ENCODE measurements around the gene PXDN.

The PXDN gene

DNA sequence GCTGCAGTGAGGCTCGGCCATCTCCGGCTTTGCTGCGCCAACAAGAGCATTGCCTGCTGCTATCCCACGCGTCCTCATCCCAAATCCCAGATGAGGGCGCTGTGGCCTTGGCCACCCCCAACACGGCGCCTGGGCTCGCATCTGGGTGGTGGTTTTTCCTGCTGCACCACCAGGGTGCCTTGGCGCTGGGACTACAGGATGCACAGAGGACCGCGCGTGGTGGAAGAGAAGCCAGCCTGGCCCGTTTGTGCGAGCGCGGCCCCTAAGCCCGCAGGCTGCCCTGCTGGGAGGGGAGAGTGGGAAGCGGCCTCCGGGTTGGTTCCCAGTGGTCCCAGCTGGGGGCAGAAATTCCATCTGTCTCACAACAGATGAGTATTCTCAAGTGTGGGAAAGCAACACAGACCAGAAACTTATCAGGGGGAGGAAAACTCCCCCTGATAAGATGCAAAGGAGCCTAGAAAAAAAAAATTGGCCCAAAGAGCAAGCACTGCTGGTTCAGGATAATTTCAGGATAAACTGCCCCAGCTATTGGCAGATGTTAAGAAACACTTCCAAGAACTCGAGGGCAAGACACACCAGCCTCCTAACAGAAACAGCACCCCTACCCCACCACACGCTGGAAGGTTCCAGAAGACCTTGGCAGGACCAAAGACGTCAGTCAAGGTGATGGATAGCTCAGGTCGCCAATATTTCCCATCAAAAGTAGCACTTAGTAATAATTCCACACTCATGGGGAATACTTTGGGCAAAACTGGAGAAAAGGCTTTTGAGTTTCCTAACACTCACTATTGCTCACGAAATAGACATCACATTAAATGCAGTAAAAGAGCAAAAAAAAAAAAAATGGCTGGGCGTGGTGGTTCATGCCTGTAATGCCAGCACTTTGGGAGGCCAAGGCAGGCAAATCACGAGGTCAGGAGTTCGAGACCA, 152.1 kb downstream of the PXDN start:
- Mint-ChIP-seq H3K27ac (peak overlapping the region; percentile 71 to 74 (median 73)), H3K9me3 (no peaks in the 10 kb centered on the region), H3K36me3 (ENCODE audit: low read depth) (no peaks in the 10 kb centered on the region), H3K4me1 (peaks cover 34% of the 10 kb centered on the region), H3K4me3 (peak overlapping the region in 2 of 3 experiments; percentile 19 to 22), H3K27me3 (ENCODE audit: low read depth) (no peaks in the 10 kb centered on the region)
- TF ChIP-seq, protein P1, sequence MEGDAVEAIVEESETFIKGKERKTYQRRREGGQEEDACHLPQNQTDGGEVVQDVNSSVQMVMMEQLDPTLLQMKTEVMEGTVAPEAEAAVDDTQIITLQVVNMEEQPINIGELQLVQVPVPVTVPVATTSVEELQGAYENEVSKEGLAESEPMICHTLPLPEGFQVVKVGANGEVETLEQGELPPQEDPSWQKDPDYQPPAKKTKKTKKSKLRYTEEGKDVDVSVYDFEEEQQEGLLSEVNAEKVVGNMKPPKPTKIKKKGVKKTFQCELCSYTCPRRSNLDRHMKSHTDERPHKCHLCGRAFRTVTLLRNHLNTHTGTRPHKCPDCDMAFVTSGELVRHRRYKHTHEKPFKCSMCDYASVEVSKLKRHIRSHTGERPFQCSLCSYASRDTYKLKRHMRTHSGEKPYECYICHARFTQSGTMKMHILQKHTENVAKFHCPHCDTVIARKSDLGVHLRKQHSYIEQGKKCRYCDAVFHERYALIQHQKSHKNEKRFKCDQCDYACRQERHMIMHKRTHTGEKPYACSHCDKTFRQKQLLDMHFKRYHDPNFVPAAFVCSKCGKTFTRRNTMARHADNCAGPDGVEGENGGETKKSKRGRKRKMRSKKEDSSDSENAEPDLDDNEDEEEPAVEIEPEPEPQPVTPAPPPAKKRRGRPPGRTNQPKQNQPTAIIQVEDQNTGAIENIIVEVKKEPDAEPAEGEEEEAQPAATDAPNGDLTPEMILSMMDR (IDR thresholded peaks at IDR 0.05; ENCODE audit: unreplicated experiment in 3 of 3): peak; percentile 59 to 69 (median 68)

DNA sequence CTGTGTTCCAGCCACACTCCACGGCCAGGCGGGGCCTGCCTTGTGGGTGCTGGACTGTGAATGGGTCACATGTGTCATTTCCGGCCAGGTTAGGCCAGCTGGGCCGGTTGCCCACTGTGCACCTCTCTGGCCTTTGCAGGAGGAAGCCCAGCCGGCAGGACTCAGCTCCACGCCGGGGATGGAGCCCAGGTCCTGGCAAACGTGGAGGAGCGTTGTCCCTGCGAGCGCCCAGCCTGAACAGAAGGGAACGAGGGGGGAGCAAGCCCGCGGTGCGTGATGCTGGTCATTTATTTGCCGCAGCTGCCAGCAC, 152.9 kb downstream of the PXDN start:
- Mint-ChIP-seq H3K27me3 (ENCODE audit: low read depth) (no peaks in the 10 kb centered on the region), H3K27ac (peak overlapping the region; percentile 63 to 81 (median 66)), H3K36me3 (ENCODE audit: low read depth) (no peaks in the 10 kb centered on the region), H3K4me3 (no peak overlapping the region), H3K9me3 (no peaks in the 10 kb centered on the region), H3K4me1 (peaks cover 34% of the 10 kb centered on the region)
- TF ChIP-seq, protein P1 (IDR thresholded peaks at IDR 0.05; ENCODE audit: unreplicated experiment in 3 of 3): no peak

DNA sequence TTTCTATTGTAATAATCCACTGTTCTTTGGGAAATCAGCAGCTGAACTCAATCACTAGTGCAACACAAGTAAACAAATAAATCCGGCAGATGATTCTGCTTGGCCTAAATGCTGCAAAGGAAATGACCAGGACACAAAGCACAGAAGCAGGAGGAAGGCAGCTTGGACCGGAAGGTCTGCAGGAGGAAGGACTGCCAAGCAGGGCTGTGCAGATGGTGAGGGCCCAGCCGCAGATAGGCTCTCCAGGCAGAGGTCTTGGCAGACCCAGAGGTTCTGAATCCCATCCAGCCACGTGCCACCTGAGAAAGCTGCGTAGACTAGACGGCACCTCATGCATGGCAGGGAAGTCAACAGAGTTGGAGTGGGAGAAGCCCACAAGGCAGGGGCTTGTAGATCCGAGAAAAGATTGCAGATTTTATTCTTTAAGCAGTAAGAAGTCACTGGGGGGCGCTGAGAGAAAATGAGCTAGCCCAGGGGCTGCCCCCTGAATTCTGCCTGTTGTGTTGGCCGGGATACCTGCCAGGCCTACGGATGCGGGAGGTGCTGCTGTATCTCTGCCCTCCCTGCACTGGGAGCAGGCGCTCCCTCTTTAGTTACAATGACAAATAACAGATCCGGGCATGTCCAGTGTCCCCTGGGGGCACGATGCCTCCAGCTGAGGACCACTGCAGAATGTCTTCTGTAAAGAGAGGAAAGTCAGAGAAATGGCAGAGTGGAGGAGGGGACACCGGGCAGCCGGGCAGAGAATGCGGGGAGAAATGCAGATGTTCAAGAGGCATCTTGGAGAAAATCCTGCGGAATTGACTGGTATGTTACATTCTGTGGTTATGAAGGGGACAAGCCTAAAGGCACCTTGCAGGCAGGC, 153.5 kb downstream of the PXDN start:
- TF ChIP-seq, protein P1 (IDR thresholded peaks at IDR 0.05; ENCODE audit: unreplicated experiment in 3 of 3): peak in 1 of 3 experiments; percentile 23
- Mint-ChIP-seq H3K4me1 (peaks cover 34% of the 10 kb centered on the region), H3K27ac (peak overlapping the region; percentile 63 to 81 (median 66)), H3K4me3 (peak overlapping the region in 1 of 3 experiments; percentile 5), H3K9me3 (no peaks in the 10 kb centered on the region), H3K27me3 (ENCODE audit: low read depth) (no peaks in the 10 kb centered on the region), H3K36me3 (ENCODE audit: low read depth) (no peaks in the 10 kb centered on the region)

DNA sequence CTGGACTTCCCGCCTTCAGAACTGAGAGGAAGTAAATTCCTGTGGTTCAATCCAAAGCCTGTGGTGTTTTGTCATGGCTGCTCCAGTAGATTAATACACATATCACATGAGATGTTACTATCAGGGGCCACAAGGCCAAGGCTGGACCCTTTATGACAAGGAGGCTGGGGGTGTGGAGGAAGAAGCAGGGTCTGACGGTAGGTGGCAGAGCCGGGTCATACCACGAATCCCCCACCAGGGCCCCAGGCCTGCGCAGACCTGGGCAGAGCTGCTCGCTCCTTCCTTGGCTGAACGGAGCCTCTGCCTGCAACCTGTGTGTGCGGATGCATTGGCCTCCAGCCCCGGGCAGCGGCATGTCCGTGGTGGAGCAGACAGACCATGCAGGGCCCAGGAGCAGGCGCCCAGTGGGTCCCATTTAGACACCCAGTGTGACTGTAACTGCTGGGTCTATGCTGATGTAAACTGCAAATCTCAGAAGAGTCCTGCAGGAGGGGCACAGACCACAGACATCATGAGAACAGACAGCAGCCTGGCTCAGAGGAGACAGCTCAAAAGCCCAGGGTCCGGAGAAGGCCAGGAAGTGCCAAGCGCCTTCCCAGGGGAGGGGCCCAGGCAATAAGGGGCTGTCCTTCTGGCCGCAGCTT, 155.2 kb downstream of the PXDN start:
- no peaks in the 10 kb centered on the region for H3K9me3 Mint-ChIP-seq
- peaks cover 32% of the 10 kb centered on the region for H3K4me1 Mint-ChIP-seq
- no peaks in the 10 kb centered on the region for H3K36me3 Mint-ChIP-seq (ENCODE audit: low read depth)
- H3K4me3 Mint-ChIP-seq: no peak overlapping the region
- TF ChIP-seq, protein P1 (IDR thresholded peaks at IDR 0.05; ENCODE audit: unreplicated experiment in 3 of 3): peak in 2 of 3 experiments; percentile 13 to 37
- H3K27ac Mint-ChIP-seq: peak overlapping the region; percentile 66 to 81 (median 73)
- H3K27me3 Mint-ChIP-seq (ENCODE audit: low read depth): peaks cover 5% of the 10 kb centered on the region

- peaks cover under 1% of the 10 kb centered on the region for H3K36me3 Mint-ChIP-seq (ENCODE audit: low read depth)
- H3K4me1 Mint-ChIP-seq: peaks cover 28% of the 10 kb centered on the region
- peak overlapping the region in 2 of 3 experiments; percentile 73 to 81 for H3K27ac Mint-ChIP-seq
- TF ChIP-seq, protein P1 (IDR thresholded peaks at IDR 0.05; ENCODE audit: unreplicated experiment in 3 of 3): no peak
- H3K27me3 Mint-ChIP-seq (ENCODE audit: low read depth): peaks cover 5% of the 10 kb centered on the region
- no peaks in the 10 kb centered on the region for H3K9me3 Mint-ChIP-seq
- no peak overlapping the region for H3K4me3 Mint-ChIP-seq
These were observed 156.0 kb downstream of the PXDN start for GRCh38 chr2:1588051-1588977.

Data from nephron (organoid).